ENCODE results near the gene CFAP97D2.

Gene CFAP97D2

GRCh38 chr13:114152831-114153371, 26.2 kb upstream of the CFAP97D2 start:
- ATAC-seq = no peak
- TF ChIP-seq RARB (CRISPR knock-in tag; IDR thresholded peaks at IDR 0.05) = no peak
- TF ChIP-seq CREB5 (CRISPR knock-in tag; IDR thresholded peaks at IDR 0.05; ENCODE audit: low read depth) = no peak
- no peak for TF ChIP-seq TOX (CRISPR knock-in tag; IDR thresholded peaks at IDR 0.05; ENCODE audit: borderline replicate concordance)
- no peak for TF ChIP-seq ISL1 (CRISPR knock-in tag; IDR thresholded peaks at IDR 0.05)
- TF ChIP-seq BACH2 (CRISPR knock-in tag; IDR thresholded peaks at IDR 0.05; ENCODE audit: borderline replicate concordance) = no peak
- TF ChIP-seq CSDC2 (CRISPR knock-in tag; IDR thresholded peaks at IDR 0.05) = no peak
- TF ChIP-seq CSRNP3 (CRISPR knock-in tag; IDR thresholded peaks at IDR 0.05) = no peak
- TF ChIP-seq ZNF565 (CRISPR knock-in tag; conservative IDR thresholded peaks at IDR 0.05; ENCODE audit: low read depth) = no peak
- no peak for TF ChIP-seq SNAI2 (CRISPR knock-in tag; IDR thresholded peaks at IDR 0.05)
- TF ChIP-seq ZFP30 (CRISPR knock-in tag; IDR thresholded peaks at IDR 0.05) = no peak
- no peak for TF ChIP-seq TCF4 (CRISPR knock-in tag; IDR thresholded peaks at IDR 0.05; ENCODE audit: borderline replicate concordance)
- TF ChIP-seq OSR1 (CRISPR knock-in tag; IDR thresholded peaks at IDR 0.05) = no peak
- TF ChIP-seq ZNF70 (CRISPR knock-in tag; IDR thresholded peaks at IDR 0.05) = no peak
- no peak for TF ChIP-seq ZC3H10 (CRISPR knock-in tag; IDR thresholded peaks at IDR 0.05)
- TF ChIP-seq ARNTL (CRISPR knock-in tag; IDR thresholded peaks at IDR 0.05; ENCODE audit: borderline replicate concordance, low read depth) = no peak
- TF ChIP-seq ESRRG (CRISPR knock-in tag; IDR thresholded peaks at IDR 0.05) = no peak
- no peak for TF ChIP-seq ZNF8 (CRISPR knock-in tag; IDR thresholded peaks at IDR 0.05)
- no peak for TF ChIP-seq PATZ1 (CRISPR knock-in tag; IDR thresholded peaks at IDR 0.05; ENCODE audit: borderline replicate concordance)
- TF ChIP-seq POU6F1 (CRISPR knock-in tag; IDR thresholded peaks at IDR 0.05; ENCODE audit: borderline replicate concordance, low read depth) = no peak

GRCh38 chr13:114153485-114154080, 25.5 kb upstream of the CFAP97D2 start:
- TF ChIP-seq ZC3H10 (CRISPR knock-in tag; IDR thresholded peaks at IDR 0.05) = no peak
- no peak for TF ChIP-seq CREB5 (CRISPR knock-in tag; IDR thresholded peaks at IDR 0.05; ENCODE audit: low read depth)
- no peak for TF ChIP-seq ARNTL (CRISPR knock-in tag; IDR thresholded peaks at IDR 0.05; ENCODE audit: borderline replicate concordance, low read depth)
- no peak for TF ChIP-seq POU6F1 (CRISPR knock-in tag; IDR thresholded peaks at IDR 0.05; ENCODE audit: borderline replicate concordance, low read depth)
- ATAC-seq = no peak

GRCh38 chr13:114154476-114154875, 24.6 kb upstream of the CFAP97D2 start:
- TF ChIP-seq TOX (CRISPR knock-in tag; IDR thresholded peaks at IDR 0.05; ENCODE audit: borderline replicate concordance) (no peak), OSR1 (CRISPR knock-in tag; IDR thresholded peaks at IDR 0.05) (no peak), TCF4 (CRISPR knock-in tag; IDR thresholded peaks at IDR 0.05; ENCODE audit: borderline replicate concordance) (no peak), CREB5 (CRISPR knock-in tag; IDR thresholded peaks at IDR 0.05; ENCODE audit: low read depth) (no peak), RARB (CRISPR knock-in tag; IDR thresholded peaks at IDR 0.05) (no peak), ZFP3 (CRISPR knock-in tag; IDR thresholded peaks at IDR 0.05) (no peak), SNAI2 (CRISPR knock-in tag; IDR thresholded peaks at IDR 0.05) (no peak), ISL1 (CRISPR knock-in tag; IDR thresholded peaks at IDR 0.05) (no peak), TSHZ2 (CRISPR knock-in tag; IDR thresholded peaks at IDR 0.05) (no peak), BACH2 (CRISPR knock-in tag; IDR thresholded peaks at IDR 0.05; ENCODE audit: borderline replicate concordance) (no peak), CSDC2 (CRISPR knock-in tag; IDR thresholded peaks at IDR 0.05) (no peak)
- no peak for ATAC-seq
